C4-2B (cell line): ENCODE results near the gene LSM12.

Experiments used
- CTCF ChIP-seq: fragments of 450-650 bp; conservative IDR thresholded peaks from 2 replicates; pipeline ENCODE4 v1.5.1; 2017; ENCODE audit warnings: mild to moderate bottlenecking
- ZFX ChIP-seq: fragments of 450-650 bp; IDR thresholded peaks from 2 replicates; pipeline ENCODE4 v1.6.1; 2017

- TF ChIP-seq CTCF: peak; percentile 28
- TF ChIP-seq ZFX: no peak
Observed at GRCh38 chr17:44084131-44084538, 17.7 kb upstream of the LSM12 start.
